Kidney (tissue), 14 donors: ENCODE data around the gene NLGN4Y. TPM values are rescaled to one million over a fixed set of nuclear protein-coding genes. Genes with fewer than 3 reads are reported as not detected.

Experiments used
- DNase-seq, 5 donors: peaks; one replicate each; pipeline ENCODE4 v3.0.0-alpha.2; 2013 to 2020
- FAIRE-seq: peaks from 2 replicates; lab custom pipeline; 2012; peaks lifted over from hg19 to GRCh38; lab: Jason Lieb, UNC
- H3K27ac ChIP-seq, 2 donors: one replicate each; pipeline ENCODE4 v1.7.0; 2013; ENCODE audit warnings: low read depth in 2 of 2, low read length in 2 of 2, inconsistent platforms in 1 of 2
- H3K27me3 ChIP-seq: one replicate; pipeline ENCODE4 v1.7.1; 2013; ENCODE audit warnings: low read length, inconsistent platforms; ENCODE audit not compliant: control insufficient read depth, insufficient read depth
- H3K36me3 ChIP-seq, 3 donors: one replicate each; pipeline versions ENCODE4 v1.7.0 to v1.7.1; 2013; ENCODE audit warnings: low read length in 3 of 3, control low read depth in 1 of 3, inconsistent platforms in 1 of 3; ENCODE audit not compliant: insufficient read depth in 3 of 3, control insufficient read depth in 2 of 3
- H3K4me1 ChIP-seq, 3 donors: one replicate each; pipeline versions ENCODE4 v1.7.0 to v1.7.1; 2013; ENCODE audit warnings: low read length in 3 of 3, inconsistent platforms in 1 of 3, low read depth in 1 of 3; ENCODE audit not compliant: control insufficient read depth in 2 of 3, insufficient read depth in 2 of 3
- H3K4me3 ChIP-seq, 3 donors: one replicate each; pipeline versions ENCODE4 v1.7.0 to v1.8.1; 2013; ENCODE audit warnings: low read length in 3 of 3, control low read depth in 1 of 3, inconsistent platforms in 1 of 3
- H3K9ac ChIP-seq, 3 donors: one replicate each; pipeline versions ENCODE4 v1.7.0 to v1.7.1; 2013; ENCODE audit warnings: low read length in 3 of 3, control low read depth in 1 of 3, inconsistent platforms in 1 of 3
- H3K9me3 ChIP-seq, 3 donors: one replicate each; pipeline versions ENCODE4 v1.7.0 to v1.7.1; 2013; ENCODE audit warnings: low read length in 3 of 3, control low read depth in 1 of 3, inconsistent platforms in 1 of 3; ENCODE audit not compliant: control insufficient read depth in 2 of 3, insufficient read depth in 1 of 3
- intact Hi-C: fragments of 100-400 bp; cut with DNase I; formaldehyde crosslinking; loops from one replicate; pipeline ENCODE4 v1.11.1; 2022
- polyA plus RNA-seq: library from polyadenylated mRNA; stranded (reverse); fragments of 350-450 nt; fragmentation: Illumina TruSeq; extraction: RNeasy Lipid Tissue Mini Kit (QIAGEN cat#74804); gene quantifications from one replicate; pipeline ENCODE4 v1.2.3, GENCODE V29; 2014; ENCODE audit warnings: low read depth, low replicate concordance; ENCODE audit not compliant: insufficient read depth
- total RNA-seq: library from RNA; stranded (reverse); fragmentation: NEBNext Ultra II Directional; extraction: Animal tissue kit (Norgen Biotek cat#: 25700); gene quantifications from one replicate; pipeline ENCODE4 v1.2.1, GENCODE V29; 2021
- TF ChIP-seq, protein P1 (sequence below): IDR thresholded peaks from 3 replicates; pipeline ENCODE4 v1.5.1; 2012; ENCODE audit warnings: mild to moderate bottlenecking, moderate library complexity, borderline replicate concordance; ENCODE audit not compliant: insufficient read depth; ENCODE audit errors: extremely low read depth
- donor health status: control.
- donor health status: control.
- donor health status: control.
- donor health status: control.
- donor health status: control.
- donor health status: DM: yes; HTN: yes; CAD: no.
- donor health status: Normal renal cell carcinoma (clear cell type).

The NLGN4Y gene
- total and polyA plus RNA-seq, 2 donors from 2014 or later: 3.7 TPM; not detected in 1

- no peak overlapping the region for H3K4me3 ChIP-seq
- no peak overlapping the region for H3K27ac ChIP-seq
- no peaks in the 10 kb centered on the region for H3K4me1 ChIP-seq
- no peaks in the 10 kb centered on the region for H3K9me3 ChIP-seq
- no peak overlapping the region for H3K9ac ChIP-seq
- intact Hi-C loops: no loop called here
- no peak for DNase-seq
- H3K36me3 ChIP-seq: no peaks in the 10 kb centered on the region
- no peak for FAIRE-seq
- no peaks in the 10 kb centered on the region for H3K27me3 ChIP-seq
- TF ChIP-seq, protein P1, sequence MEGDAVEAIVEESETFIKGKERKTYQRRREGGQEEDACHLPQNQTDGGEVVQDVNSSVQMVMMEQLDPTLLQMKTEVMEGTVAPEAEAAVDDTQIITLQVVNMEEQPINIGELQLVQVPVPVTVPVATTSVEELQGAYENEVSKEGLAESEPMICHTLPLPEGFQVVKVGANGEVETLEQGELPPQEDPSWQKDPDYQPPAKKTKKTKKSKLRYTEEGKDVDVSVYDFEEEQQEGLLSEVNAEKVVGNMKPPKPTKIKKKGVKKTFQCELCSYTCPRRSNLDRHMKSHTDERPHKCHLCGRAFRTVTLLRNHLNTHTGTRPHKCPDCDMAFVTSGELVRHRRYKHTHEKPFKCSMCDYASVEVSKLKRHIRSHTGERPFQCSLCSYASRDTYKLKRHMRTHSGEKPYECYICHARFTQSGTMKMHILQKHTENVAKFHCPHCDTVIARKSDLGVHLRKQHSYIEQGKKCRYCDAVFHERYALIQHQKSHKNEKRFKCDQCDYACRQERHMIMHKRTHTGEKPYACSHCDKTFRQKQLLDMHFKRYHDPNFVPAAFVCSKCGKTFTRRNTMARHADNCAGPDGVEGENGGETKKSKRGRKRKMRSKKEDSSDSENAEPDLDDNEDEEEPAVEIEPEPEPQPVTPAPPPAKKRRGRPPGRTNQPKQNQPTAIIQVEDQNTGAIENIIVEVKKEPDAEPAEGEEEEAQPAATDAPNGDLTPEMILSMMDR: no peak
Measured at GRCh38 chrY:14834103-14835060, 310.1 kb downstream of the NLGN4Y start.

- H3K9ac ChIP-seq: no peak overlapping the region
- FAIRE-seq: no peak
- no peak overlapping the region for H3K4me3 ChIP-seq
- no peaks in the 10 kb centered on the region for H3K36me3 ChIP-seq
- DNase-seq: no peak
- TF ChIP-seq, protein P1: no peak
- no peak overlapping the region for H3K27ac ChIP-seq
- no peaks in the 10 kb centered on the region for H3K4me1 ChIP-seq
- H3K9me3 ChIP-seq: no peaks in the 10 kb centered on the region
- intact Hi-C loops: no loop called here
- H3K27me3 ChIP-seq: no peaks in the 10 kb centered on the region
Measured at GRCh38 chrY:14837466-14837865, 313.1 kb downstream of the NLGN4Y start.

GRCh38 chrY:14850734-14851133 is 326.4 kb downstream of the NLGN4Y start:
- H3K9ac ChIP-seq: no peak overlapping the region
- no peaks in the 10 kb centered on the region for H3K27me3 ChIP-seq
- FAIRE-seq: no peak
- no peak overlapping the region for H3K27ac ChIP-seq
- no peaks in the 10 kb centered on the region for H3K36me3 ChIP-seq
- no peak overlapping the region for H3K4me3 ChIP-seq
- intact Hi-C loops: no loop called here
- H3K9me3 ChIP-seq: no peaks in the 10 kb centered on the region
- no peaks in the 10 kb centered on the region for H3K4me1 ChIP-seq
- TF ChIP-seq, protein P1: no peak
- no peak for DNase-seq
